Stimulated activated CD8-positive, alpha-beta memory T cell treated with anti-CD3 and anti-CD28 coated beads, Interleukin-7, amount 100 ng/mL, for 48 hours (primary cell): ENCODE measurements around the gene SBF2.
A peak's percentile ranks its signal among the peaks of the same experiment; 100 is the strongest.
"Not testable (repeated sequence)": the region's sequence is repeated elsewhere in the genome, so short reads cannot be mapped to it uniquely, and the experiment has no call there.

Source experiments
- DNase-seq, 2 donors: peaks; one replicate each; pipeline ENCODE4 v3.0.0-alpha.2; 2020; ENCODE audit warnings: low read depth in 1 of 2; ENCODE audit errors: extremely low read depth in 1 of 2

The SBF2 gene

GRCh38 chr11:9758637-9759518, 535.1 kb downstream of the SBF2 start:
- DNase-seq = peak; percentile 31 to 50

GRCh38 chr11:9757809-9758636, 536.0 kb downstream of the SBF2 start:
- DNase-seq = peak; percentile 87

GRCh38 chr11:9756878-9757277, 537.1 kb downstream of the SBF2 start:
- no peak for DNase-seq

GRCh38 chr11:9756461-9756860, 537.6 kb downstream of the SBF2 start:
- DNase-seq = no peak

- no peak for DNase-seq
Measured at GRCh38 chr11:9755561-9756185, 538.3 kb downstream of the SBF2 start.

GRCh38 chr11:9754010-9754471, 540.0 kb downstream of the SBF2 start:
- no peak for DNase-seq

- peak in 1 of 2 donors; percentile 13 for DNase-seq
Measured at GRCh38 chr11:9753021-9753420, 541.0 kb downstream of the SBF2 start.

GRCh38 chr11:9752091-9752490, 541.9 kb downstream of the SBF2 start:
- no peak for DNase-seq

GRCh38 chr11:9750551-9750950, 543.5 kb downstream of the SBF2 start:
- no peak for DNase-seq

GRCh38 chr11:9748361-9748970, 545.6 kb downstream of the SBF2 start:
- peak; percentile 34 to 70 for DNase-seq

- no peak for DNase-seq
Measured at GRCh38 chr11:9747828-9748227, 546.2 kb downstream of the SBF2 start.

GRCh38 chr11:9747229-9747628, 546.8 kb downstream of the SBF2 start:
- DNase-seq = no peak

GRCh38 chr11:9745411-9746211, 548.4 kb downstream of the SBF2 start:
- no peak for DNase-seq

GRCh38 chr11:9743512-9743911, 550.5 kb downstream of the SBF2 start:
- DNase-seq = not testable (repeated sequence)

- no peak for DNase-seq
Measured at GRCh38 chr11:9741260-9741659, 552.8 kb downstream of the SBF2 start.

- DNase-seq = no peak
Measured at GRCh38 chr11:9740202-9740883, 553.7 kb downstream of the SBF2 start.

GRCh38 chr11:9739123-9739900, 554.7 kb downstream of the SBF2 start:
- DNase-seq = no peak

GRCh38 chr11:9738707-9739106, 555.3 kb downstream of the SBF2 start:
- no peak for DNase-seq

GRCh38 chr11:9738116-9738515, 555.9 kb downstream of the SBF2 start:
- no peak for DNase-seq
